Gastrocnemius medialis (tissue), 4 donors: Measurements from ENCODE around the gene P3R3URF.

Source experiments
- POLR2A ChIP-seq, 2 donors: fragments of 450-650 bp; IDR thresholded peaks; one replicate each; pipeline ENCODE4 v1.6.1; 2017; ENCODE audit warnings: antibody characterized with exemption in 2 of 2, mild to moderate bottlenecking in 2 of 2, moderate library complexity in 2 of 2
- TF ChIP-seq, protein P1 (sequence below), 5 experiments: fragments of 450-650 bp in 3 of 5; fragments of 200-600 bp in 2 of 5; sonication (generic) in 2 of 5; IDR thresholded peaks in 4 of 5; conservative IDR thresholded peaks in 1 of 5; 1 replicate in 4 of 5; 2 replicates in 1 of 5; pipeline ENCODE4 v1.5.1; 2016 to 2019; ENCODE audit warnings: antibody characterized with exemption in 5 of 5, mild to moderate bottlenecking in 3 of 5, moderate library complexity in 3 of 5

DNA sequence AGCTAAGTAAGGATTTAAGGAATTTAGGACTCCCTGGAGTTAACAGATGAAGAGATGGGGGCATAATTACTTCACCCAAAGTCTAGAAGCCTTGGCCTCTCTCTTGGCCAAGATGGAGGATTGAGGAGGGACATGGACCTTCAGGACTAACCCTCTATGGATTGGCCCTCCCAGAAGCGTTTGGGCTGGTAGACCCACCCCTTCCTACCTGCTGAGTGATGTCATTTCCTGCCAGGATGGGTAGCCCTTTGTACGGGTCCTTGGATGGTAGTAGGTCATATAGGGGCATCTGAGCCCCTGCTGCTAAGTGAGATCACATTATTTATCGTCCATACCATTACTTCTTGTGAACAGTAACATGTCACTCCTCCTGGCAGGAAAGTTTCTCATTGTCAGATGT lies 44.5 kb upstream of the P3R3URF start:
- TF ChIP-seq, protein P1, sequence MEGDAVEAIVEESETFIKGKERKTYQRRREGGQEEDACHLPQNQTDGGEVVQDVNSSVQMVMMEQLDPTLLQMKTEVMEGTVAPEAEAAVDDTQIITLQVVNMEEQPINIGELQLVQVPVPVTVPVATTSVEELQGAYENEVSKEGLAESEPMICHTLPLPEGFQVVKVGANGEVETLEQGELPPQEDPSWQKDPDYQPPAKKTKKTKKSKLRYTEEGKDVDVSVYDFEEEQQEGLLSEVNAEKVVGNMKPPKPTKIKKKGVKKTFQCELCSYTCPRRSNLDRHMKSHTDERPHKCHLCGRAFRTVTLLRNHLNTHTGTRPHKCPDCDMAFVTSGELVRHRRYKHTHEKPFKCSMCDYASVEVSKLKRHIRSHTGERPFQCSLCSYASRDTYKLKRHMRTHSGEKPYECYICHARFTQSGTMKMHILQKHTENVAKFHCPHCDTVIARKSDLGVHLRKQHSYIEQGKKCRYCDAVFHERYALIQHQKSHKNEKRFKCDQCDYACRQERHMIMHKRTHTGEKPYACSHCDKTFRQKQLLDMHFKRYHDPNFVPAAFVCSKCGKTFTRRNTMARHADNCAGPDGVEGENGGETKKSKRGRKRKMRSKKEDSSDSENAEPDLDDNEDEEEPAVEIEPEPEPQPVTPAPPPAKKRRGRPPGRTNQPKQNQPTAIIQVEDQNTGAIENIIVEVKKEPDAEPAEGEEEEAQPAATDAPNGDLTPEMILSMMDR (IDR thresholded peaks at IDR 0.05 in 4 of 5, conservative IDR thresholded peaks at IDR 0.05 in 1 of 5), result no peak
- TF ChIP-seq POLR2A (IDR thresholded peaks at IDR 0.05), result no peak
